ENCODE results near the gene TMEM121B. TPM values are rescaled to one million over a fixed set of nuclear protein-coding genes. Genes with fewer than 3 reads are reported as not detected.

Gene TMEM121B
- polyA plus RNA-seq, 1 donor (not counting 4 experiments of a cell fraction or from before 2014, with no cell fraction given): not detected

DNA sequence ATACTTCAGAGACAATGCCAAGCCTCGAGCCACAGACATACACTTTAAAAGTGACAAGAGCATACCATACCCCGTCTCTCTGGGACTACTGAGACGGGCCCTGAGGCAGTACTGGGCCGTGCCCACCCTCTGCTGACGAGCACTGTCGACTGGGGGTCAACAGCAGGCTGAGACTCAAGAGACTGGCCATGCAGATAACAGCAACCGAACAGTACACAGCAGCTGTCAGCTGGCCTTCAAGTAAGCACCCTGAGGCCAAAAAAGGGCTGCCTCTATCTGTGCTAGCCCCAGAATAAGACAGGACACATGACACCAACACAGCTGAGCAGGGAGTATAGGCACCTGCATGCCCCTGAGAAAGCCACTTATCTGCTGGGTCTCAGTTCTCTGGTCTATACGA, 18.9 kb upstream of the TMEM121B start:
- TF ChIP-seq, protein P1, sequence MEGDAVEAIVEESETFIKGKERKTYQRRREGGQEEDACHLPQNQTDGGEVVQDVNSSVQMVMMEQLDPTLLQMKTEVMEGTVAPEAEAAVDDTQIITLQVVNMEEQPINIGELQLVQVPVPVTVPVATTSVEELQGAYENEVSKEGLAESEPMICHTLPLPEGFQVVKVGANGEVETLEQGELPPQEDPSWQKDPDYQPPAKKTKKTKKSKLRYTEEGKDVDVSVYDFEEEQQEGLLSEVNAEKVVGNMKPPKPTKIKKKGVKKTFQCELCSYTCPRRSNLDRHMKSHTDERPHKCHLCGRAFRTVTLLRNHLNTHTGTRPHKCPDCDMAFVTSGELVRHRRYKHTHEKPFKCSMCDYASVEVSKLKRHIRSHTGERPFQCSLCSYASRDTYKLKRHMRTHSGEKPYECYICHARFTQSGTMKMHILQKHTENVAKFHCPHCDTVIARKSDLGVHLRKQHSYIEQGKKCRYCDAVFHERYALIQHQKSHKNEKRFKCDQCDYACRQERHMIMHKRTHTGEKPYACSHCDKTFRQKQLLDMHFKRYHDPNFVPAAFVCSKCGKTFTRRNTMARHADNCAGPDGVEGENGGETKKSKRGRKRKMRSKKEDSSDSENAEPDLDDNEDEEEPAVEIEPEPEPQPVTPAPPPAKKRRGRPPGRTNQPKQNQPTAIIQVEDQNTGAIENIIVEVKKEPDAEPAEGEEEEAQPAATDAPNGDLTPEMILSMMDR (optimal IDR thresholded peaks at IDR 0.05 in 1 of 3, IDR thresholded peaks at IDR 0.05 in 1 of 3, conservative IDR thresholded peaks at IDR 0.05 in 1 of 3; ENCODE audit: extremely low read depth in 1 of 3, insufficient read depth in 2 of 3, low read length in 3 of 3): no peak
- TF ChIP-seq EZH2 (IDR thresholded peaks at IDR 0.05; ENCODE audit: low read length): no peak
- H3K9me1 ChIP-seq (ENCODE audit: control insufficient read depth, extremely low read depth, insufficient read depth, low read length): no peaks in the 10 kb centered on the region
- no peak overlapping the region for H3K9ac ChIP-seq (ENCODE audit: control insufficient read depth, extremely low read depth, insufficient read depth, low read length)
- no peaks in the 10 kb centered on the region for H3K79me2 ChIP-seq (ENCODE audit: control insufficient read depth, insufficient read depth, low read length)
- no peak overlapping the region for H3K27ac ChIP-seq (ENCODE audit: control insufficient read depth, insufficient read depth, low read length)
- no peak overlapping the region for H2AFZ ChIP-seq (ENCODE audit: control insufficient read depth, low read length)
- H3K4me1 ChIP-seq (ENCODE audit: control insufficient read depth, extremely low read depth, insufficient read depth, low read length): no peaks in the 10 kb centered on the region
- dilution Hi-C loops (cut with MboI; ENCODE audit: extremely low pct_ligation_motif_present, low sequenced_read_pairs): no loop called here
- DNase-seq (ENCODE audit: low read depth, low spot score) (no peak), FAIRE-seq (no peak)
- H3K9me3 ChIP-seq (ENCODE audit: control insufficient read depth, low read depth, low read length): no peaks in the 10 kb centered on the region
- no peak overlapping the region for H3K4me2 ChIP-seq (ENCODE audit: control insufficient read depth, extremely low read depth, insufficient read depth, low read depth, low read length)
- H3K27me3 ChIP-seq (ENCODE audit: control insufficient read depth, extremely low read depth, insufficient read depth, low read length): no peaks in the 10 kb centered on the region
- H3K4me3 ChIP-seq (ENCODE audit: control insufficient read depth in 2 of 3, extremely low read depth in 1 of 3, insufficient read depth in 2 of 3, low read depth in 1 of 3, low read length in 3 of 3): no peak overlapping the region
- H4K20me1 ChIP-seq (ENCODE audit: control insufficient read depth, extremely low read depth, insufficient read depth, low read length): no peaks in the 10 kb centered on the region
- peaks cover 15 to 18% of the 10 kb centered on the region in 2 experiments for H3K36me3 ChIP-seq (ENCODE audit: control insufficient read depth in 2 of 2, extremely low read depth in 1 of 2, insufficient read depth in 2 of 2, low read length in 2 of 2)

DNA sequence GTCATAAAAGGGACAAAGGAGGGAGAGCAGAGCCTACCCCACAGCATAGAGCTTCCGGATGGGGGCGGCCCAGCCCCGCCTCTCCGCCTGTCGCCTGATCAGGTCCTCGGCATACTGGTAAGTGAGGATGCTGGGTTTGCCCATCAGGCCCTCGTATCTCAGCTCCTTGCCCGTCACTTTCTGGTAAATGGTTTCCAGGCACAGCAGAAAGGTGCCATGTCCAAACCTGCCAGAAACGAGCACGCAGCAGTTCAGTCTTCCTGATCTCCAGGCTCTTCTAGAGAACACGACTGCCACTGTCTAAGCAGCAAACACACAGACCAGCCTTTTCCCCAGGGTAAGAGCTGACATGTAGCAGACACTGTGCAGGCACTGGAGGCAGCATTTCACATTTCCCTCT, 17.4 kb upstream of the TMEM121B start:
- dilution Hi-C loops (cut with MboI; ENCODE audit: extremely low pct_ligation_motif_present, low sequenced_read_pairs): no loop called here
- no peaks in the 10 kb centered on the region for H3K9me1 ChIP-seq (ENCODE audit: control insufficient read depth, extremely low read depth, insufficient read depth, low read length)
- H3K9me3 ChIP-seq (ENCODE audit: control insufficient read depth, low read depth, low read length): no peaks in the 10 kb centered on the region
- DNase-seq (ENCODE audit: low read depth, low spot score) (no peak), FAIRE-seq (no peak)
- no peak overlapping the region for H3K9ac ChIP-seq (ENCODE audit: control insufficient read depth, extremely low read depth, insufficient read depth, low read length)
- no peaks in the 10 kb centered on the region for H4K20me1 ChIP-seq (ENCODE audit: control insufficient read depth, extremely low read depth, insufficient read depth, low read length)
- no peak overlapping the region for H2AFZ ChIP-seq (ENCODE audit: control insufficient read depth, low read length)
- no peaks in the 10 kb centered on the region for H3K79me2 ChIP-seq (ENCODE audit: control insufficient read depth, insufficient read depth, low read length)
- H3K27ac ChIP-seq (ENCODE audit: control insufficient read depth, insufficient read depth, low read length): no peak overlapping the region
- H3K4me3 ChIP-seq (ENCODE audit: control insufficient read depth in 2 of 3, extremely low read depth in 1 of 3, insufficient read depth in 2 of 3, low read depth in 1 of 3, low read length in 3 of 3): no peak overlapping the region
- TF ChIP-seq EZH2 (IDR thresholded peaks at IDR 0.05; ENCODE audit: low read length): no peak
- TF ChIP-seq, protein P1 (optimal IDR thresholded peaks at IDR 0.05 in 1 of 3, IDR thresholded peaks at IDR 0.05 in 1 of 3, conservative IDR thresholded peaks at IDR 0.05 in 1 of 3; ENCODE audit: extremely low read depth in 1 of 3, insufficient read depth in 2 of 3, low read length in 3 of 3): no peak
- H3K36me3 ChIP-seq (ENCODE audit: control insufficient read depth in 2 of 2, extremely low read depth in 1 of 2, insufficient read depth in 2 of 2, low read length in 2 of 2): peaks cover 13 to 14% of the 10 kb centered on the region in 2 experiments
- H3K4me2 ChIP-seq (ENCODE audit: control insufficient read depth, extremely low read depth, insufficient read depth, low read depth, low read length): no peak overlapping the region
- no peaks in the 10 kb centered on the region for H3K4me1 ChIP-seq (ENCODE audit: control insufficient read depth, extremely low read depth, insufficient read depth, low read length)
- H3K27me3 ChIP-seq (ENCODE audit: control insufficient read depth, extremely low read depth, insufficient read depth, low read length): no peaks in the 10 kb centered on the region

Measured in keratinocyte (primary cell).